Diencephalon (tissue), 1 donor: Measurements from ENCODE around the gene AP5S1. TPM values are rescaled to one million over a fixed set of nuclear protein-coding genes. Genes with fewer than 3 reads are reported as not detected.

Experiments used
- total RNA-seq: library from RNA; depleted of rRNA; stranded (reverse); fragments of >200 nt; gene quantifications from one replicate; pipeline ENCODE4 v1.2.3, GENCODE V29; 2014

Gene AP5S1
- 8.1 TPM for total RNA-seq

DNA sequence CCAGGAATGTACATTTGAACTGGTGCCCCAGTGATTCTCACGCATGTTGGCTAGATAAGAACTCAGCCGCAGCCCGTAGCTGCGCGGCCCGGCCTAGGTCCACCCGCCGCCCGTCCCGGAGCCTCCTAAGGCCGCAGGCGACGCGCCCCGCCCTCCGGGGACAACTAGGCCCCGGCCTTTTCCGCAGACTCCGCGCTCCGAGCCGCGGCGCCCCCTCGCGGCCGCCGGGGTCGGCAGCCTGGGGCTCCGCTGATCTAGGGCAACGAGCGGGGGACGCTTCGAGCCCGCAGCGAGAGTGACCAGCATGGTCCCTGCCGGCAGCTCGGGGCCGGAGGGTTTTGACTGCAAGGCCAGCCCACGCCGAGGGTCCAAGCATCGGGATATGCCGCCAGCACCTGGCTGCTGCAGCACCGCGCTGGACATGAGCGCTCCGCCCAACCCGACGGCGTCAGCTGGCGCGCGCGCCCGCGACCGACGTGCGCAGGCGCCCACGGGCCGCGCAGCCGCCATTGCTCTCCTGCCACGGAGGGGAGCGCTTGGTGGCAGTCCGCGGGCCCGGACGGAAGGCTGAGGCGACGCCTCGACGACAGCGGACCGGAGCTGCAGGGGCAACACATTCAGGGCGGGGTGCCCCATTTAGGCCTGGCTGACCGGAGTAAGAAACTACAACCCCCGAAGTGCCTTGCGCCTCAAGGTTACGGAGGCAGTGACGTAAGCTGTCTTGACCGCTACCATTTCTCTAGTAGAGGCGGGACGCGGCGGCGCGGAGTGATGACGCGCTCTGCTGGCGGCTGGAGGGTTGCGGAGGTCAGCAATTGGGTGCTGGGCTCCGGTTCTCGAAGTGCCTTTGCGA, at the start of gene AP5S1:
TSS of gene AP5S1 (plus strand) at position 500 of the 853 bp plus-strand sequence. CDS start 1,571 bp downstream, outside the sequence.

DNA sequence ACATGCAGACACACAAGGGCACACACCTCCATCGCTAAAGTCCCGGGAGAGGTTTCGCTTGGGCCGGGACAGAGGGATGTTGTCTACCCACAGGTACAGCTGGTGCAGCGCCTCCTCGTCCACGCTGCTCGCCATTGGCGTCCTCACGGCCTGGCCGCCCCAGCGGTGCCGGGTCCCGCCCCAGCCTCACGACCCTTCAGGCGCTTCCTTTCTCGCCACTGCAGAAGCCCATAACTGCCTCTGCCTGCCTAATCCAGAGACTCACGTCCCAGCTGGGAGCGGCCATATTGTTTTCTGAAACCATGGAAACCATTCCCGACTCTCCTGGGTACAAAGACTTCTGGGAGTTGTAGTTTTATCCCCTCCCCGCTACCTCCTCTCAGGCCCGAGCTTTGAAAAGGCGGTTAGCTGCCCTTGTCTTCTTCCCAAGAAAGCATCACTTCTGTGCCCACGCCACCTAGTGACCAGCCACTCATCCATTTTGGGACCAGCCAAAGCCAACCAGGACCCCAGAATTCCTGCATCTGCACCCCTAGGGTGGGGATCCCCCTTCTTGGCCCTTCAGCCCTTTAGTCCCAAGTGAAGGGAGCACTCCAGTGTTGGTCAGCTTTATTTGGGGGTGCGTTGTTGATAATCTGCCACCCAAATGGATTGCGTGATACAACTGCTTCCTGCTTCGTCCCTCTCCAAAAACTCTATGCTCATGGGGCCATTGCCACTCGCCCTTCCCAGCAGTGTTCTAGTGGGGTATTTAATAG, 39.0 kb upstream of the AP5S1 start, which contains the start of gene SPEF1:
TSS of gene SPEF1 (minus strand) at position 296 of the 758 bp plus-strand sequence. CDS start at position 135, 161 bp downstream.

GRCh38 chr20:3786665-3787323, 33.6 kb upstream of the AP5S1 start, which contains the start of gene CENPB:
CENPB (minus strand) TSS chr20:3786740; CDS start chr20:3786483, 257 bp downstream.

DNA sequence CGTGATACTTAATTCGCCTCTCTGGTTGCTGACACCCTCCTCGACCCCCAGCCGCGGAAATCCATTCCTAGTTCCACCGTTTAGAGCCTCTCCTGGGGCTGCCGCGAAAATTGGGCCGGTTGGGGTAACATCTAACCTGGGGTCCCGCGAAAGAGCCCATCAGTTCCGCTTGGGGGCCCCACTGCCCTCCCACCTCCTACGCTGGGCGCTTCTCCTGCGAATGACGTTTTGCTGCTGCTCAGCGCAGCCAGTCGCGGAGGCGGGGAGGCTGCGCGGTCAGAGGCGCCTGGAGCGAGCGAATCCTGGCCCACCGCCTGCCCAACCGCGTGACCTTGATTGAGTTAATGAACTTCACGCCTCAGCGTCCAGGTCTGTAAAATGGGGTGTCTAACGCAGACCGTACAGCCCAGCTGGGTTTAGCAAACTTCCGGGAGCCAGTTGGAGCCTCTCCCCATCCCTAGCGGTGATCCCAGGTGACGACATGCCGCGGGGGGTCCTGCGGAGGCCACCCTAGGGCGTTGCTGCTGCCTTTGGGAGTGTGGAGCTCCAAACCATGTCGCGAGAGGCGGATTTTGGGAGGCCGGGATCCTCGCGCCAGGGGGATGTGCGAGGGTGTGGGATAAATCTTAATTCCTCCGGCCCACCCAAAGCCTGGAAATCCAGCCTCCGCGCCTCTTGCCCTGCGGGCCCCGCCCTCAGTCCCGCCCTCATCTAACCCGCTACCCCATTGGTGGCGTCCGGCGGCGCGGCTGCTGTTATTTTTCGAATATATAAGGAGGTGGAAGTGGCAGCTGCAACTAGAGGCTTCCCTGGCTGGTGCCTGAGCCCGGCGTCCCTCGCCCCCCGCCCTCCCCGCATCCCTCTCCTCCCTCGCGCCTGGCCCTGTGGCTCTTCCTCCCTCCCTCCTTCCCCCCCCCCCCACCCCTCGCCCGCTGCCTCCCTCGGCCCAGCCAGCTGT, 24.6 kb upstream of the AP5S1 start, which contains the start of gene CDC25B:
TSS of gene CDC25B (plus strand) at position 800 of the 958 bp plus-strand sequence. CDS start 222 bp downstream, outside the sequence.

DNA sequence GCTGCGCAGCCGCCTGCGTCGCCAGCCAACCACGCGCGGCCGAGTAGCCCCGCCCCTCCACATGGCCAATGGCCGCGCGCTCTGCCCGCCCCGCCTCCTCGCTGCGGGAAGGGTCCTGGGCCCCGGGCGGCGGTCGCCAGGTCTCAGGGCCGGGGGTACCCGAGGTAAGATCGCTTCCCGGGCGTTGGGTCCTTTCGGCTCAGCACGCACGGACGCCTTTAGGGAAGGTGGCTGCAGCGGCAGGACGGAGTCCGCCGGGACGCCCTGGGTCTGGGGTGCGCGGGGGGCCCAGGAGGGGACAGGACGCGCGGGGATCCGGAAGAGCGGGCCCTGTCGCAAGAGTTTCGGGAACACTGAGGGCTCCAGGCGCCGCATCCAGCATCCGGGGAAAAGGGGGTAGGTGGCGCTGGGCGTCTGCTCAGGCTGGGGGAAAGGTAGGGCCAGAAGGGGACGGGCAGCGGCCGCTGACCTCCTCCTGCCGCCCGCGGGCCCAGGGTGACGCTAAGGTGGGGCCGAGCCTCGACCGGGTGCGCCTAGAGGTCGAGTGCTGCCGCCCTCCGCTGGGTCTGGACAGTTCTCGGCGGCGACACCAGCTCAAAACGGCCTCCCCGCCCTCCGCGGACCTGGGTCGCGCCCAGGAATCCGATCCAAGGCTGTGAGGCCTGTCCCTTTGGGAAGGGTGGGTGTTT, 26.5 kb downstream of the AP5S1 start, which contains the start of gene MAVS:
TSS of gene MAVS (plus strand) at position 95 of the 689 bp plus-strand sequence. CDS start 7,791 bp downstream, outside the sequence.

Other genes with a start within 250 kb of the AP5S1 start
- gene GFRA4, start 157.1 kb upstream of the AP5S1 start, total RNA-seq: not detected
- gene ADAM33, start 138.5 kb upstream of the AP5S1 start, total RNA-seq: 2.5 TPM
- gene SIGLEC1, start 107.9 kb upstream of the AP5S1 start, total RNA-seq: 0.23 TPM
- 3.2 TPM for gene HSPA12B, start 87.9 kb upstream of the AP5S1 start, total RNA-seq
- gene ADISSP, start 52.8 kb upstream of the AP5S1 start, total RNA-seq: 17.3 TPM
- 5.1 TPM for gene SPEF1, start 39.1 kb upstream of the AP5S1 start, total RNA-seq
- 45.7 TPM for gene CENPB, start 33.8 kb upstream of the AP5S1 start, total RNA-seq
- gene CDC25B, start 24.2 kb upstream of the AP5S1 start, total RNA-seq: 10.1 TPM
- gene MAVS, start 26.3 kb downstream of the AP5S1 start, total RNA-seq: 12.7 TPM
- gene PANK2, start 68.8 kb downstream of the AP5S1 start, total RNA-seq: 50.3 TPM
- gene RNF24, start 195.0 kb downstream of the AP5S1 start, total RNA-seq: 20.3 TPM